Measurements from ENCODE around the gene CBFA2T3.

Gene CBFA2T3

GRCh38 chr16:88888057-88888456, 89.0 kb downstream of the CBFA2T3 start:
- TF ChIP-seq CTCF (conservative IDR thresholded peaks at IDR 0.05) = no peak
- TF ChIP-seq ZFX (IDR thresholded peaks at IDR 0.05) = no peak
- H3K27ac ChIP-seq = no peak overlapping the region

- TF ChIP-seq CTCF (conservative IDR thresholded peaks at IDR 0.05) (no peak), ZFX (IDR thresholded peaks at IDR 0.05) (no peak)
- H3K27ac ChIP-seq = no peak overlapping the region
Measured at GRCh38 chr16:88886845-88887521, 90.0 kb downstream of the CBFA2T3 start.

- H3K27ac ChIP-seq = no peak overlapping the region
- no peak for TF ChIP-seq CTCF (conservative IDR thresholded peaks at IDR 0.05)
Measured at GRCh38 chr16:88886420-88886844, 90.6 kb downstream of the CBFA2T3 start.

- H3K27ac ChIP-seq = no peak overlapping the region
- TF ChIP-seq CTCF (conservative IDR thresholded peaks at IDR 0.05) (no peak), ZFX (IDR thresholded peaks at IDR 0.05) (no peak)
Measured at GRCh38 chr16:88885693-88886280, 91.2 kb downstream of the CBFA2T3 start.

- H3K27ac ChIP-seq = no peak overlapping the region
- TF ChIP-seq ZFX (IDR thresholded peaks at IDR 0.05) = no peak
- no peak for TF ChIP-seq CTCF (conservative IDR thresholded peaks at IDR 0.05)
Measured at GRCh38 chr16:88884569-88885271, 92.3 kb downstream of the CBFA2T3 start.

GRCh38 chr16:88883946-88884345, 93.1 kb downstream of the CBFA2T3 start:
- no peak for TF ChIP-seq CTCF (conservative IDR thresholded peaks at IDR 0.05)
- no peak for TF ChIP-seq ZFX (IDR thresholded peaks at IDR 0.05)
- no peak overlapping the region for H3K27ac ChIP-seq
